ENCODE data around the gene EHD1.

EHD1 gene

DNA sequence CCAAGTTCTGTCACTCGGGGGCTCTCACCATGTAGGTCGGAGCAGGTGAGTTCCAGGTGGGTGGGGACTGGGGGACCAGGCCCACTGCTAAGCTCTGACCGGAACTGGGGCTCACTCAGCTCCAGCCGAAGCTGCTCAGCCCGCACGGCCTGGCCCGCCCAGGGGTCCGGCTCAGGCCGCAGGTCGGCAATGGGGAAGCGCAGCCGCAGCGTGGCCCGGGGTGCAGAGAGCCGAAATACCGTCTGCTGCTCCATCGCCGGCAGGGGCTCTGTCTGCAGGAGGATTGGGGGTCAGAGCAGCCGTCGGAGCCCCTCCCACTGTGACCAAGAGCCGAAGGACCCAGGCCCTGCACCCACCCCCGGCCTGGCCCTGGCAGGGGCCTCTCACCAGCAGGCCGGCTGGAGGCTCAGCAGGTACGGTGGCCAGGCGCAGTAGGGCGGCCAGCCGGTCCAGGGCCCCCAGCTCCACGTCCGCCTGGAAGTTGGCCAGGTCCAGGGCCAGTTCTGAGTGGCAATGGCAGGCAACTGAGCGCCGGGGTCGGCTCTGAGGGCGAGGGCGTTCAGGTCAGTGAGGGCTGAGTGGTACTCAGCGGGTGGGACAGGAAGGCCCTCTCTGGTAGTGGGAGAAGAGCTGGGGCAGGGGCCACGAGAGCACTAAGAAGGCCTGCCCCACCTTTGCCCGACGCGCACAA is 31.4 kb upstream of the EHD1 start:
- DNase-seq (ENCODE audit: low read depth): no peak

GRCh38 chr11:64908766-64909165 is 30.3 kb upstream of the EHD1 start:
- no peak for DNase-seq (ENCODE audit: low read depth)

- no peak for DNase-seq (ENCODE audit: low read depth)
These were observed 27.9 kb upstream of the EHD1 start for GRCh38 chr11:64906314-64906635.

GRCh38 chr11:64905516-64906313 is 27.3 kb upstream of the EHD1 start:
- no peak for DNase-seq (ENCODE audit: low read depth)

DNA sequence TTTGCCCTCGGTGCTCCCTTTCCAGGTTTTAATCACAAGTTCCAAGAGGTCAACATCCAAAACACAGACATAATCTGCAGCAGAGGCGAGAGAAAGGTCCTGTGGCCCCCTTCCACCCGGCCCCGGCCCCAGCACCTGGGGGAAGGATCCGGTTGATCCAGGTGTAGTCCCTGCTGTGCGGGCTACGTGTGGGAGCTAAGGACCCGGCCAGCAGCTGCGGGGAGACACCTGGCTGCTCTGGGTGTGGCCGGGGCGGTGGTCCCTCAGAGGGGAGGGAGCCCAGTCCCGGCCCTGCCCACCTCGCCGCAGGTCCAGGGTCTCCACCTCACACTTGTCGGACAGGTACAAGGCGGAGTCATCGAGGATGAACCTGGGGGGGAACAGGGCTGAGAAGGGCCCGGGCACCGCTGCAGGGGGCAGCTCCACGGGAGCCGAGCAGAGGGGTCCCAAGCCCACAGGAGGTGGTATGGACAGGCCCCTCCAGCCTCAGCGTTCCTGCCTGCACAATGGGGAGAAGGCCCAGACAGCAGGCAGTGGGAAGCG is 24.9 kb upstream of the EHD1 start:
- DNase-seq (ENCODE audit: low read depth): no peak

GRCh38 chr11:64902102-64902900 is 23.9 kb upstream of the EHD1 start:
- no peak for DNase-seq (ENCODE audit: low read depth)

DNA sequence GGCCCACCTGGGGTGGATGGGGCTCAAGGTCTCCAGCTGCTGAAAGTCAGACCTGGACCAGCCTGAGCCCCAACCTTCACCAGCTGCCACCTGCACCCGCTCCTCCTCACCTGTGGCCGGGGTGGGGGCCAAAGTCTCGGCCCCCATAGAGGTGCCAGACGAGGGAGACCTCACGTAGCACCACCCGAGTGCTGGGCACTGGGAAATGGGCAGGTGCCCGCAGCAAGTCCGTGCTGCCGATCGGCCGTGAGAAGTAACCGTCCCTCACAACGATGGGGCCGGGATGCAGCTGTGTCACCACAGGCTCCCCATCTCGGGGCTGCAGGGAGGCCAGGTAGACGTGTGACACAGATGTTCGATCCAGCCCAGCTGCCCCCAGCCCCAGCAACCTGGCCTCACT is 22.4 kb upstream of the EHD1 start:
- DNase-seq (ENCODE audit: low read depth): no peak

- no peak for DNase-seq (ENCODE audit: low read depth)
These were observed 21.9 kb upstream of the EHD1 start for GRCh38 chr11:64900263-64900678.

- DNase-seq (ENCODE audit: low read depth): no peak
These were observed 20.1 kb upstream of the EHD1 start for GRCh38 chr11:64898541-64898940.

DNA sequence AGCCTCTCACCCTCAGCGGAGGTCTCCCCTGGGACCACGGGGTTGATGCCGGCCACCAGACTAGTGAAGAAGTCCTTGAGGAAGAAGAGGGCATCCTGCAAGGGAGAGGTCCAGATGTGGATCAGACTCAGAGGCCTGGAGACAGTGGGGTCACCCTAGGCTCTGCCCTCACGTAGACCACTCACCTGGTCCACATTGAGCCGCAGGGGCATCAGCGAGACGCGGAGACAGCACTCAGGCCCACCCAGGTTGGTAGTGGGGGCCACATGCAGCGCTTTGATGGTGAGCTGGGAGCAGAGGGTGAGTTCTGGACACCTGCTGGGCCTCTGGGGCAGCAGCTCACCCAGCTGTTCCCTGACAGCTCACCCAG is 19.6 kb upstream of the EHD1 start:
- DNase-seq (ENCODE audit: low read depth): no peak

DNA sequence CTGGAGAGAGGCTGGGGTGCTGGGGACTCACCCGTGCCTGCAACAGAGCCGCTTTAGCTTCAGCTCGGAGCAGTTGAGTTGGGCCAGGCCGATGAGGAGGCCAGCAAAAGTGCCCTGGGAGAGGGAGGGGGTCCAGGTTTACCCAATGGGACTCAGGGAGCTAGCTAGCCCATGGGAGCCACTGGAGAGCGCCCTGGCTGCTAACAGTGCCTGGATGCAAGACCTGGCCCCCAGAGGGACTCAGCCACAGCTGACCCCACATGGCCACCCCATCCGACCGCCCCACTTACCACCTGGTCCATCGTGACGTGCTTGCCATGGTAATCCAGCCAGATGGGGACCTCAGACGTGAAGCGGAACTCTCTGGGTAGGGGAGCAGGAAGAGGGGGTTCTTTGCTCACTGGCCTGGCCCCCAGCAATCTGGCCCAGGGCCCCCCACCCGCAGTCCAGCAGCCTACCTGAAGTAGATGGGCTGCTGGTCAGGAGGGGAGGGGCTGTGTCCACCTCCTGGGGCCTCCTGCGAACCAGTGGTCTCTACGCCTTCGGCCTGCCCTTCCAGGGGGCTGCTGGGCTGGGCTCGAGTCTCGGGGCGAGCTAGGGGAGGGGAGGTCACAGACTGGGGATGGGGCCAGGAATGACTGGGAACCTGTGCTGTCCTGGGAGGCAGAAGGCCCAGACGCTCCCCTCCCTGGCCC is 19.1 kb upstream of the EHD1 start:
- DNase-seq (ENCODE audit: low read depth): no peak

DNA sequence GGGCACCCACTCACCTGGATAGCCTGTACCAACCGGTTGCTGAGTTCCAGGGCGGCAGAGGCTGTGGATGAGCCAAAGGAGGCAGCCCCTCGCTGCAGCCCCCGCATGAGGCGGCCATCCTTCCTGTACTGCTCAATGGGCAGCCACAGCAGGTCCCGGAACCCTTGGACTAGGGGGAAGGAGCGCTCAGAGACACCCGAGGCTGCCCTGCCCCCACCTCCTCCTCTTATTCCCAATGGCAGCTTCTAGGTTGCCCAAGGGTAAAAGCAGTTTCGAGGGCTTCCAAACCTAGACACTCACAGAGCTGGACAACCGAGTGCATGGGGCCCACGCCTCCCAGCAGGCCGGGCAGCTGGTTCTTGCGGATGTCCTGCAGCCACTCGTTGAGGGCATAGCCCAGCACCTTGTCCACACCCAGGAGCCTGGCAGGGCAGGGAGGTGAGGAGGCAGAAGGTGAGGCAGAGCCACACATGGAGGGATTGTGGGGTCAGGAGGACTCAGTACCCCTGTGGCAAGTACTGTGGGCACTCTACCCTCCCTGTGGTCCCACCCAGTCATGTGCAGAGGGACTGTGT is 18.1 kb upstream of the EHD1 start:
- no peak for DNase-seq (ENCODE audit: low read depth)

DNA sequence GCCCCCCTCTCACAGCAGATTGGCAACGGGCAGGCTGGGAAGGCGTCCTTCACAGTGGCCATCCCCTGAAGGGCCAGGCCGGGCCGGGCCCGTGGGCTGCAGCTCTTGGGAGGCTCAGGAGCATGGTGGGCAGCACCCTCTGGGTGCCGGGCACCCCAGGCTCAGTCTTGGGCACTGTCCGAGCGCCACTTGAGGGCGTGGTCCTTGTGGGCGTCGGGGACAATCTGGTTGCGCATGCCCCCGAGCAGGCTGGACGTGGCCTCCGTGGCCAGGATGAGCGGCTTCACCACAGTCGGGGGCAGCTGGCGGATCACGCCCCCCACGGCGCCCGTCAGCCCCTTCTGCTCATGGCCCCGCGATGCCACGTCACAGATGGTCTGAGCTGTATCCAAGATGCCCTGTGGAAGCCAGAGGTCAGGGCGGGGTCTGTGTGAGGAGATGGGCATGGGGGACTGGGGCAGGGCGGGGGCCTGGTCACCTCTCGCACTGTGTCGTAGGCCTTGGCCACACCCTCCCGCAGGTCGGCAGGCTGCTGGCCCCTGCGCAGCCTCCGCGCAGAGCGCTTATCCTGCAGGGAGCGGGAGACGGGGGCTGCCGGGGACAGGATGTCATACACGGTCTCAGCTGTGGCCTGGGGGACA is 16.5 kb upstream of the EHD1 start:
- no peak for DNase-seq (ENCODE audit: low read depth)

GRCh38 chr11:64894070-64894811 is 15.8 kb upstream of the EHD1 start:
- peak; percentile 90 for DNase-seq (ENCODE audit: low read depth)

GRCh38 chr11:64893194-64894069 is 15.0 kb upstream of the EHD1 start:
- no peak for DNase-seq (ENCODE audit: low read depth)

DNA sequence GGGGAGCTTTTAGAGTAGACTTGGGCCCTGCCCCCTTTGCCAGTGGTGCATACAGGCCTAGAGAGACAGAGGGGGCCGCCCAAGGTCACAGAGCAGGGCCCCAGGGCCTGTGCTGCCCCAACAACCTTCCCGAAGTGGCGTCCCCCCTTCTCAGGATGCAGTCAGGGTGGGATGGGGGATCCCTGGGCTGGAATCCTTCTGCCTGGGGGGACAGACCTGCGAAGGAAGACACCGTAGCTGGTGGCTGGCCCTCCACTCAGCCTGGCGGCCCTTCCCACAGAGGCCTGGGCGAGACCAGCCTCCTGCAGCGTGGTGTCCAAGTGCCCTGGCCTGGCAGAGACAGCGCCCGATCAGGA is 14.4 kb upstream of the EHD1 start:
- DNase-seq (ENCODE audit: low read depth): no peak

- no peak for DNase-seq (ENCODE audit: low read depth)
These were observed 14.0 kb upstream of the EHD1 start for GRCh38 chr11:64892411-64892831.

DNA sequence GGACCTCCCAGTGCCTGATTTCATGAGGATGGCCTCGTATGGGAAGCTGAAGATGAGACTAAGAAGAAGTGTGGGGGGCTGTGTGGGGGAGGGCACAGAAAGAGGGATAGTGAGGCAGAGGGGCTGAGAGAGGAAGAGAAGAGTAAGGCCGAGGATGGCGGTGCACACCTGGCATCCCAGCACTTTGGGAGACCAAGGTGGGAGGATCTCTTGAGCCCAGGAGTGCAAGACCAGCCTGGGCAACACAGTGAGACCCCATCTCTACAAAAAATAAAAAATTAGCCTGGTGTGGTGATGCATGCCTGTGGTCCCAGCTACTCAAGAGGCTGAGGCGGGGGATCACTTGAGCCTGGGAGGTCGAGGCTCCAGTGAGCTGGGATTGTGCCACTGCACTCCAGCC is 13.5 kb upstream of the EHD1 start:
- no peak for DNase-seq (ENCODE audit: low read depth)

DNA sequence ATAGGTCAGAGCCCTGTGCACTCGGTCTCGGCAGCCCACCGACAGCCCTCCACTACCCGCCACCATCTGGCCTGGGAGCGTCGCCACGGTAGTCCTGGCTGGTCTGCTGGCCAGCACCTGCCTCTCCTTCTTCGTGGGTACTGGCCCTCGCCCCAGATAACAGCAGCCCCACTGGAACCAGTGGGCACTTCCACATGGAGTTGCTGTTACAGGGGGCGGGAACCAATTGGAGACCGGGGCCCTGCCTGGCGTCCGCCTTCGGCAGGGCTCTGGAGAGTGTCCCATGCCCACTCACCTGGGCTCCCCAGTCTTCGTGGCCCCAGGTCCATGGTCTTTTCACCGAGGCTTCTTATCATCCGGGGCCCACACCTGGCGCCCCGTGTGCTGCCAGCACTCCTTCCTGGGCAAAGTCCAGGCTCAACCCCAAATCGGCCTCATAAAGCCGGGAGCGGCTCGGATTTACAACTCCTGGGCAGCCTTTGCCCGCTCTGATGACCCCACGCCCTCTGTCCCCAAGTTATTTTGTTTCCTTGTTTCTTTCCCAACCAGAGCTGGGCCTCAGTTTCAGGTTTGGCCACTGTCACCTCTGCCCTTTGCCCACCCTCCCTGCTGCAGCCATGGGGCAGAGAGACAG is 12.9 kb upstream of the EHD1 start:
- no peak for DNase-seq (ENCODE audit: low read depth)

Measured in stimulated activated CD8-positive, alpha-beta memory T cell treated with anti-CD3 and anti-CD28 coated beads, Interleukin-4, amount 100 ng/mL, for 24 hours (primary cell).